ENCODE results near the gene ARL5A. TPM values are rescaled to one million over a fixed set of nuclear protein-coding genes. Genes with fewer than 3 reads are reported as not detected.

Gene ARL5A
- polyA plus RNA-seq, 3 donors = 21.3 to 85.8 (median 74.5) TPM

DNA sequence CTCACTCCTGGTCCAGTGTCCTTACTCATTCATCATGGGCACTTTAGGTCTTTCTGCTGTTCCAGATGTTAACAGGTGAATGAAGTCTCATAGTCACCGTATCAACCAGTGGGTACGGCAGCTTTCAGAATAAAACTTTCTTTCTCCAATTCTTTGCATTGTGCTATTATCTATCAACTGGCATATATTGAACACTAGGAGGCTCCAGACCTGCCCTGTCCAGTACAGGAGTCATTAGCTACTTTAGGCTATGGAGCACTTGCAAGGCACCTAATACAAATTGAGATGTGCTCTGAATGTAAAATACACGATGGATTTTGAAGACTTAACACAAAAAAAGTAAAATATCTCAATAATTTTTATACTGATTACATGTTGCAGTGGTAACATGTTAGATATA, 50.7 kb downstream of the ARL5A start:
- Histone ChIP-seq H2AFZ (ENCODE audit: insufficient read depth, low read depth, low read length, poor library complexity, severe bottlenecking) (no peak overlapping the region), H3K9me3 (replicated peaks in 1 of 2; ENCODE audit: control insufficient read depth in 1 of 2, insufficient read depth in 1 of 2, low read length in 2 of 2) (no peaks in the 10 kb centered on the region), H3K79me2 (ENCODE audit: insufficient read depth, low read length) (no peaks in the 10 kb centered on the region), H3K9ac (ENCODE audit: insufficient read depth, low read length, poor library complexity, severe bottlenecking) (no peak overlapping the region), H3K4me1 (ENCODE audit: control insufficient read depth in 1 of 2, insufficient read depth in 2 of 2, low read length in 2 of 2) (no peaks in the 10 kb centered on the region), H3K4me2 (replicated peaks; ENCODE audit: extremely low read depth, low read length, poor library complexity, severe bottlenecking) (no peak overlapping the region), H4K20me1 (ENCODE audit: insufficient read depth, low read length) (no peaks in the 10 kb centered on the region), H3K27me3 (ENCODE audit: control insufficient read depth in 2 of 2, insufficient read depth in 2 of 2, low read length in 2 of 2) (no peaks in the 10 kb centered on the region), H3K27ac (ENCODE audit: low read depth in 1 of 2, low read length in 2 of 2) (no peak overlapping the region), H3K4me3 (replicated peaks in 1 of 3; ENCODE audit: low read depth in 2 of 3, low read length in 3 of 3) (no peak overlapping the region), H3K36me3 (replicated peaks in 1 of 2; ENCODE audit: control insufficient read depth in 1 of 2, insufficient read depth in 2 of 2, low read length in 2 of 2) (peaks cover 24 to 76% of the 10 kb centered on the region in 2 donors)
- H3K36me3 Mint-ChIP-seq = peaks cover 56 to 71% of the 10 kb centered on the region in 2 donors
- no peak overlapping the region for H3K4me3 Mint-ChIP-seq
- WGBS (ENCODE audit: insufficient coverage) = 100% methylated on average over 2 of the region's 3 CpGs
- TF ChIP-seq, protein P1, sequence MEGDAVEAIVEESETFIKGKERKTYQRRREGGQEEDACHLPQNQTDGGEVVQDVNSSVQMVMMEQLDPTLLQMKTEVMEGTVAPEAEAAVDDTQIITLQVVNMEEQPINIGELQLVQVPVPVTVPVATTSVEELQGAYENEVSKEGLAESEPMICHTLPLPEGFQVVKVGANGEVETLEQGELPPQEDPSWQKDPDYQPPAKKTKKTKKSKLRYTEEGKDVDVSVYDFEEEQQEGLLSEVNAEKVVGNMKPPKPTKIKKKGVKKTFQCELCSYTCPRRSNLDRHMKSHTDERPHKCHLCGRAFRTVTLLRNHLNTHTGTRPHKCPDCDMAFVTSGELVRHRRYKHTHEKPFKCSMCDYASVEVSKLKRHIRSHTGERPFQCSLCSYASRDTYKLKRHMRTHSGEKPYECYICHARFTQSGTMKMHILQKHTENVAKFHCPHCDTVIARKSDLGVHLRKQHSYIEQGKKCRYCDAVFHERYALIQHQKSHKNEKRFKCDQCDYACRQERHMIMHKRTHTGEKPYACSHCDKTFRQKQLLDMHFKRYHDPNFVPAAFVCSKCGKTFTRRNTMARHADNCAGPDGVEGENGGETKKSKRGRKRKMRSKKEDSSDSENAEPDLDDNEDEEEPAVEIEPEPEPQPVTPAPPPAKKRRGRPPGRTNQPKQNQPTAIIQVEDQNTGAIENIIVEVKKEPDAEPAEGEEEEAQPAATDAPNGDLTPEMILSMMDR (IDR thresholded peaks at IDR 0.05) = no peak
- intact Hi-C loops (cut with micrococcal nuclease) = no loop called here
- H3K27me3 Mint-ChIP-seq (ENCODE audit: low read depth in 3 of 3) = no peaks in the 10 kb centered on the region
- no peaks in the 10 kb centered on the region for H3K4me1 Mint-ChIP-seq
- DNase-seq = no peak
- peak overlapping the region in 1 of 7 donors; percentile 71 for H3K27ac Mint-ChIP-seq
- peaks cover 0 to 7% (median 2%) of the 10 kb centered on the region in 7 donors for H3K9me3 Mint-ChIP-seq

- no peak overlapping the region for H3K27ac ChIP-seq (ENCODE audit: low read depth in 1 of 2, low read length in 2 of 2)
- H3K9me3 ChIP-seq (replicated peaks in 1 of 2; ENCODE audit: control insufficient read depth in 1 of 2, insufficient read depth in 1 of 2, low read length in 2 of 2) = no peaks in the 10 kb centered on the region
- intact Hi-C loops (cut with micrococcal nuclease) = no loop called here
- no CpG with 5 or more reads among the region's 1 CpG for WGBS (ENCODE audit: insufficient coverage)
- H3K4me3 Mint-ChIP-seq = no peak overlapping the region
- no peaks in the 10 kb centered on the region for H3K27me3 Mint-ChIP-seq (ENCODE audit: low read depth in 3 of 3)
- no peak overlapping the region for H3K4me2 ChIP-seq (replicated peaks; ENCODE audit: extremely low read depth, low read length, poor library complexity, severe bottlenecking)
- H3K4me3 ChIP-seq (replicated peaks in 1 of 3; ENCODE audit: low read depth in 2 of 3, low read length in 3 of 3) = no peak overlapping the region
- H3K27ac Mint-ChIP-seq = peak overlapping the region in 1 of 7 donors; percentile 68
- H3K4me1 Mint-ChIP-seq = no peaks in the 10 kb centered on the region
- H3K9ac ChIP-seq (ENCODE audit: insufficient read depth, low read length, poor library complexity, severe bottlenecking) = no peak overlapping the region
- no peaks in the 10 kb centered on the region for H3K79me2 ChIP-seq (ENCODE audit: insufficient read depth, low read length)
- TF ChIP-seq, protein P1 (IDR thresholded peaks at IDR 0.05) = no peak
- no peaks in the 10 kb centered on the region for H3K27me3 ChIP-seq (ENCODE audit: control insufficient read depth in 2 of 2, insufficient read depth in 2 of 2, low read length in 2 of 2)
- DNase-seq = no peak
- no peaks in the 10 kb centered on the region for H4K20me1 ChIP-seq (ENCODE audit: insufficient read depth, low read length)
- peaks cover 18 to 76% of the 10 kb centered on the region in 2 donors for H3K36me3 ChIP-seq (replicated peaks in 1 of 2; ENCODE audit: control insufficient read depth in 1 of 2, insufficient read depth in 2 of 2, low read length in 2 of 2)
- peaks cover 55 to 71% of the 10 kb centered on the region in 2 donors for H3K36me3 Mint-ChIP-seq
- peaks cover 0 to 7% (median 2%) of the 10 kb centered on the region in 7 donors for H3K9me3 Mint-ChIP-seq
- H3K4me1 ChIP-seq (ENCODE audit: control insufficient read depth in 1 of 2, insufficient read depth in 2 of 2, low read length in 2 of 2) = no peaks in the 10 kb centered on the region
- H2AFZ ChIP-seq (ENCODE audit: insufficient read depth, low read depth, low read length, poor library complexity, severe bottlenecking) = no peak overlapping the region
Observed at GRCh38 chr2:151776367-151776766, 51.9 kb downstream of the ARL5A start.

All from CD14-positive monocyte (primary cell).